IPS-NIHi11 (cell line): ENCODE data around the gene LGSN.
"Not testable (repeated sequence)": the region's sequence is repeated elsewhere in the genome, so short reads cannot be mapped to it uniquely, and the experiment has no call there.

Experiments
- DNase-seq: peaks from one replicate; pipeline ENCODE4 v3.0.0; 2012; ENCODE audit warnings: mixed read lengths, low spot score

LGSN gene

GRCh38 chr6:63306420-63306819 lies 13.4 kb downstream of the LGSN start:
- no peak for DNase-seq

GRCh38 chr6:63305277-63305676 lies 14.5 kb downstream of the LGSN start:
- no peak for DNase-seq

GRCh38 chr6:63303476-63303875 lies 16.3 kb downstream of the LGSN start:
- DNase-seq, result no peak

GRCh38 chr6:63299667-63300066 lies 20.1 kb downstream of the LGSN start:
- no peak for DNase-seq

GRCh38 chr6:63295553-63296194 lies 24.1 kb downstream of the LGSN start:
- DNase-seq, result peak; percentile 29

GRCh38 chr6:63290492-63291058 lies 29.2 kb downstream of the LGSN start:
- no peak for DNase-seq

- no peak for DNase-seq
These were observed 30.4 kb downstream of the LGSN start for GRCh38 chr6:63289269-63289872.

GRCh38 chr6:63280639-63281180 lies 39.1 kb downstream of the LGSN start:
- no peak for DNase-seq

- no peak for DNase-seq
These were observed 40.9 kb downstream of the LGSN start for GRCh38 chr6:63278916-63279315.

- DNase-seq, result no peak
These were observed 43.8 kb downstream of the LGSN start for GRCh38 chr6:63275953-63276352.

- DNase-seq, result not testable (repeated sequence)
These were observed 44.9 kb downstream of the LGSN start for GRCh38 chr6:63274795-63275430.

- DNase-seq, result peak; percentile 18
These were observed 47.4 kb downstream of the LGSN start for GRCh38 chr6:63272397-63272796.

- no peak for DNase-seq
These were observed 50.3 kb downstream of the LGSN start for GRCh38 chr6:63269470-63269869.

GRCh38 chr6:63268574-63268973 lies 51.2 kb downstream of the LGSN start:
- DNase-seq, result no peak

GRCh38 chr6:63267828-63268227 lies 52.0 kb downstream of the LGSN start:
- DNase-seq, result no peak

- no peak for DNase-seq
These were observed 52.7 kb downstream of the LGSN start for GRCh38 chr6:63267046-63267445.

- peak; percentile 36 for DNase-seq
These were observed 56.3 kb downstream of the LGSN start for GRCh38 chr6:63263444-63263843.

GRCh38 chr6:63261820-63262219 lies 58.0 kb downstream of the LGSN start:
- no peak for DNase-seq

- DNase-seq, result no peak
These were observed 60.6 kb downstream of the LGSN start for GRCh38 chr6:63259153-63259552.

- no peak for DNase-seq
These were observed 69.8 kb downstream of the LGSN start for GRCh38 chr6:63249875-63250482.

GRCh38 chr6:63246581-63246980 lies 73.2 kb downstream of the LGSN start:
- no peak for DNase-seq

GRCh38 chr6:63245909-63246308 lies 73.9 kb downstream of the LGSN start:
- DNase-seq, result no peak

GRCh38 chr6:63245420-63245819 lies 74.4 kb downstream of the LGSN start:
- no peak for DNase-seq
